EH (cell line): ENCODE data around the gene CACNA2D3.

Source experiments
- DNase-seq: peaks from one replicate; pipeline ENCODE4 v3.0.0-alpha.2; 2015; ENCODE audit warnings: low read depth

Gene CACNA2D3

GRCh38 chr3:54274607-54275006 is 152.3 kb downstream of the CACNA2D3 start:
- no peak for DNase-seq

- DNase-seq: no peak
Observed at GRCh38 chr3:54279005-54279583, 156.7 kb downstream of the CACNA2D3 start.

GRCh38 chr3:54283470-54283869 is 161.1 kb downstream of the CACNA2D3 start:
- DNase-seq: no peak

- DNase-seq: no peak
Observed at GRCh38 chr3:54294214-54294613, 171.9 kb downstream of the CACNA2D3 start.

GRCh38 chr3:54296531-54296930 is 174.2 kb downstream of the CACNA2D3 start:
- no peak for DNase-seq

GRCh38 chr3:54299169-54299935 is 177.0 kb downstream of the CACNA2D3 start:
- DNase-seq: no peak

GRCh38 chr3:54303517-54304375 is 181.4 kb downstream of the CACNA2D3 start:
- DNase-seq: no peak

GRCh38 chr3:54304877-54305276 is 182.5 kb downstream of the CACNA2D3 start:
- no peak for DNase-seq

- no peak for DNase-seq
Observed at GRCh38 chr3:54305409-54306099, 183.2 kb downstream of the CACNA2D3 start.

- no peak for DNase-seq
Observed at GRCh38 chr3:54307566-54308180, 185.3 kb downstream of the CACNA2D3 start.

- no peak for DNase-seq
Observed at GRCh38 chr3:54309601-54310000, 187.2 kb downstream of the CACNA2D3 start.

- DNase-seq: no peak
Observed at GRCh38 chr3:54311211-54311747, 188.9 kb downstream of the CACNA2D3 start.

GRCh38 chr3:54312156-54312899 is 190.0 kb downstream of the CACNA2D3 start:
- DNase-seq: no peak

- DNase-seq: no peak
Observed at GRCh38 chr3:54313418-54313817, 191.1 kb downstream of the CACNA2D3 start.

- no peak for DNase-seq
Observed at GRCh38 chr3:54321520-54321919, 199.2 kb downstream of the CACNA2D3 start.

- no peak for DNase-seq
Observed at GRCh38 chr3:54322354-54322753, 200.0 kb downstream of the CACNA2D3 start.

- DNase-seq: no peak
Observed at GRCh38 chr3:54324103-54324502, 201.8 kb downstream of the CACNA2D3 start.

- no peak for DNase-seq
Observed at GRCh38 chr3:54326951-54327350, 204.6 kb downstream of the CACNA2D3 start.

GRCh38 chr3:54331341-54331740 is 209.0 kb downstream of the CACNA2D3 start:
- DNase-seq: no peak

GRCh38 chr3:54337846-54338245 is 215.5 kb downstream of the CACNA2D3 start:
- DNase-seq: no peak

GRCh38 chr3:54339608-54340007 is 217.3 kb downstream of the CACNA2D3 start:
- no peak for DNase-seq
